ENCODE results near the gene AKAP6. TPM values are rescaled to one million over a fixed set of nuclear protein-coding genes. Genes with fewer than 3 reads are reported as not detected.

AKAP6 gene
- total RNA-seq, 2 experiments from 2014 or later, result 0.13 to 0.72 TPM

- BruUV-seq (replicated peaks), result no TSS peak
- intact Hi-C loops (cut with micrococcal nuclease; ENCODE audit: unreplicated experiment), result no loop called here
- no peaks in the 10 kb centered on the region for H3K9me2 ChIP-seq (ENCODE audit: insufficient read depth, low read length)
- no peaks in the 10 kb centered on the region for H3K79me2 ChIP-seq (ENCODE audit: insufficient read depth, low read depth, low read length)
- no peak overlapping the region for H2AFZ ChIP-seq (ENCODE audit: low read length)
- no peaks in the 10 kb centered on the region for H3K9me3 ChIP-seq (ENCODE audit: low read length)
- H3K27ac ChIP-seq (ENCODE audit: low read depth, low read length, poor library complexity, severe bottlenecking), result no peak overlapping the region
- H3K4me2 ChIP-seq (ENCODE audit: low read length), result no peak overlapping the region
- H3K4me3 ChIP-seq (ENCODE audit: low read depth, low read length, poor library complexity, severe bottlenecking), result no peak overlapping the region
- ChIA-PET CTCF (ENCODE audit: unreplicated experiment) (no interaction called here), POLR2A (no interaction called here)
- DNase-seq (ENCODE audit: low spot score), result no peak
- H3K4me1 ChIP-seq (ENCODE audit: insufficient read depth, low read length, poor library complexity, severe bottlenecking), result no peaks in the 10 kb centered on the region
- H3K36me3 ChIP-seq (ENCODE audit: insufficient read depth, low read length), result no peaks in the 10 kb centered on the region
- TF ChIP-seq CTCF (conservative IDR thresholded peaks at IDR 0.05; ENCODE audit: low read length) (no peak), EZH2phosphoT487 (IDR thresholded peaks at IDR 0.05; ENCODE audit: borderline replicate concordance, low read depth, low read length) (no peak)
- no peaks in the 10 kb centered on the region for H4K20me1 ChIP-seq (ENCODE audit: insufficient read depth, low read length)
These were observed 398.7 kb downstream of the AKAP6 start for GRCh38 chr14:32727832-32728231.

DNA sequence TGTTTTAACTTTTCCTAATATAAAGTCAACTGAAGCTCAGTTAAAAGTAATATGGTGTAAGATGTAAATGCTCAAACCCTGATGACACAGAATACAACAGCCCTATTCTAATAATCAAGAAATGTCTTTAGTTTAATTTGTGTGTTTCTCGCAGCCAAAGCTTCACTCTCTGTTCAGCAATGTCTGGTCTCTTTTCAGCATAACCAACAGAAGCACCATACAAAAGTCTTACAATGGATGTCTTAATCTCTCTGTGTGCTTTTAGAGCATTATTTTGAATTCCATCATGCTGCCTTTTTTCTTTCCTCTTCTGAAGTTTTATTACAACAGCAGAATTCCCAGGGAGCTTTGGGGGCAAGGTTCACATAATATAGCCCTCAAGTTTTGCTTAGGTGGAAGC is 399.4 kb downstream of the AKAP6 start:
- Histone ChIP-seq H3K4me3 (ENCODE audit: low read depth, low read length, poor library complexity, severe bottlenecking) (no peak overlapping the region), H3K9me2 (ENCODE audit: insufficient read depth, low read length) (no peaks in the 10 kb centered on the region), H3K9me3 (ENCODE audit: low read length) (no peaks in the 10 kb centered on the region), H3K36me3 (ENCODE audit: insufficient read depth, low read length) (no peaks in the 10 kb centered on the region), H3K4me2 (ENCODE audit: low read length) (no peak overlapping the region), H4K20me1 (ENCODE audit: insufficient read depth, low read length) (no peaks in the 10 kb centered on the region), H3K4me1 (ENCODE audit: insufficient read depth, low read length, poor library complexity, severe bottlenecking) (no peaks in the 10 kb centered on the region), H2AFZ (ENCODE audit: low read length) (no peak overlapping the region), H3K27ac (ENCODE audit: low read depth, low read length, poor library complexity, severe bottlenecking) (no peak overlapping the region), H3K79me2 (ENCODE audit: insufficient read depth, low read depth, low read length) (no peaks in the 10 kb centered on the region)
- TF ChIP-seq EZH2phosphoT487 (IDR thresholded peaks at IDR 0.05; ENCODE audit: borderline replicate concordance, low read depth, low read length), result no peak
- TF ChIP-seq CTCF (conservative IDR thresholded peaks at IDR 0.05; ENCODE audit: low read length), result no peak
- ChIA-PET CTCF (ENCODE audit: unreplicated experiment) (no interaction called here), POLR2A (no interaction called here)
- intact Hi-C loops (cut with micrococcal nuclease; ENCODE audit: unreplicated experiment), result no loop called here
- no TSS peak for BruUV-seq (replicated peaks)
- no peak for DNase-seq (ENCODE audit: low spot score)

- H3K79me2 ChIP-seq (ENCODE audit: insufficient read depth, low read depth, low read length), result no peaks in the 10 kb centered on the region
- H3K9me3 ChIP-seq (ENCODE audit: low read length), result no peaks in the 10 kb centered on the region
- TF ChIP-seq CTCF (conservative IDR thresholded peaks at IDR 0.05; ENCODE audit: low read length) (no peak), EZH2phosphoT487 (IDR thresholded peaks at IDR 0.05; ENCODE audit: borderline replicate concordance, low read depth, low read length) (no peak)
- no peak for DNase-seq (ENCODE audit: low spot score)
- CTCF ChIA-PET (ENCODE audit: unreplicated experiment), result no interaction called here
- intact Hi-C loops (cut with micrococcal nuclease; ENCODE audit: unreplicated experiment), result no loop called here
- H4K20me1 ChIP-seq (ENCODE audit: insufficient read depth, low read length), result no peaks in the 10 kb centered on the region
- POLR2A ChIA-PET, result interaction anchor here (1.1 kb wide), 1 partner anchor 31 kb away, joined by 3 read pairs; no protein-coding TSS in a partner anchor
- H3K4me3 ChIP-seq (ENCODE audit: low read depth, low read length, poor library complexity, severe bottlenecking), result no peak overlapping the region
- H3K36me3 ChIP-seq (ENCODE audit: insufficient read depth, low read length), result no peaks in the 10 kb centered on the region
- H3K4me1 ChIP-seq (ENCODE audit: insufficient read depth, low read length, poor library complexity, severe bottlenecking), result no peaks in the 10 kb centered on the region
- no peak overlapping the region for H3K4me2 ChIP-seq (ENCODE audit: low read length)
- H3K27ac ChIP-seq (ENCODE audit: low read depth, low read length, poor library complexity, severe bottlenecking), result no peak overlapping the region
- BruUV-seq (replicated peaks), result no TSS peak
- H2AFZ ChIP-seq (ENCODE audit: low read length), result no peak overlapping the region
- H3K9me2 ChIP-seq (ENCODE audit: insufficient read depth, low read length), result no peaks in the 10 kb centered on the region
These were observed 399.9 kb downstream of the AKAP6 start for GRCh38 chr14:32728976-32729375.

Data from OCI-LY7 (cell line).